WI38 (cell line): Measurements from ENCODE around the gene KIF3A.

ENCODE experiments used
- H3K4me3 ChIP-seq: 2 replicates; pipeline ENCODE4 v1.5.1; 2011; ENCODE audit warnings: low read depth, mild to moderate bottlenecking, control low read depth, low read length
- CTCF ChIP-seq: IDR thresholded peaks from 2 replicates; pipeline ENCODE4 v1.5.1; 2012; ENCODE audit warnings: low read depth, mild to moderate bottlenecking, control low read depth, low read length

The KIF3A gene

GRCh38 chr5:132774896-132775295 lies 37.5 kb upstream of the KIF3A start:
- H3K4me3 ChIP-seq = no peak overlapping the region
- no peak for TF ChIP-seq CTCF

GRCh38 chr5:132774406-132774805 lies 37.1 kb upstream of the KIF3A start:
- no peak for TF ChIP-seq CTCF
- no peak overlapping the region for H3K4me3 ChIP-seq

DNA sequence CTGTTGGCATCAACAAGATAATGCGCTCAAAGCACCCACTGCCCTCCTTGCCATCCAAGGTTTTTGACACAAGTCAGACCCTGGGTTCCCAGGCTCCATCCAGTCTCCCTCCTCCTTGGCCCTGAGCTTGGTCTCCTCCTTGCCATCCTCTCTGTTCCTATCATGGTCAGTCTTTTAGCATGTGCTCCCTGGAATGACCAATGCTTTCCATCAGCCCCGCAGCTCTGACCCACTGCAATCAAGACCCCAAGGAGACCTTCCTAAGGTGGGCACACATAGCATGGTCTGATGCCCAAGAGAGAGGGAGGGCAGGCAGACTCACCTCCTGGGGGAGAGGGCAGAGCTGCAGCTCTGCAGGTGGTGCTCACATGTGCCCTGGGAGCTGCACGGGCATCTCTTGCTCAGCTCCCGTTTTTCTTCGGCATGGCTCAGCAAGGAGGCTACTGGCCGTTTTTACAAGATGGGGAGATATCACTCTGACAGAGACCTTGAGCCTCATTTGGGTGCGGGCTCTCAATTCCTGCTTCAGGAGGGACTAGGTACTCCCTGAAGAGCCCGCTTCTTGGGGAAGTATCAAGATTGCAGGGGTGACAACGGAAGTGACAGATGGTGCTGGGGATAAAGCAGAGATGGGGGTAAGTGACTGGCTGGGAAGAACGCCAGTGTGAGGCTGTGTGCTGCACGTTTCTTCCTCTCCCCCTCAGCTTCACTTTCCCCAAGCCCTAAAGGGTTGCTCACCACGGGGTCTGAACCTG lies 36.4 kb upstream of the KIF3A start:
- no peak for TF ChIP-seq CTCF

DNA sequence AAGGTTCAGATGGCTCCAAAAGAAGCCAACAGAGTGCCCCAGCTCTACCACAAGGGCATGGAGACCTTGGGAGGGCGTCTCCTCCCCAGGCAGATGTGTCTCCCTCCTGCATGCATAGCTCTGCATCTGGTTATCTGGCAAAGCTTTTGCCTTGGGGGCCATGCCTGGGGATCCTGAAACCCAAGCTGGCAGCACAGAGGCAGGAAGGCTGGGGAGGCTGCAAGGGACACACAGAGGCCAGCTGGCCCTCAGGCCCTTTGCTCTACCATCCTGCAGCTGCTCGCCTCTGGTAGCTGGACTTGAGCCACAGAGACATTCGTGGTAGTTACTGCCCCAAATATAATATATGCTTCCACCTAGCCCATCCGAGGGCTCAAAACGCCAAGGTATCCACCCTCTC lies 35.8 kb upstream of the KIF3A start:
- TF ChIP-seq CTCF = no peak
- H3K4me3 ChIP-seq = no peak overlapping the region

More for the DNA sequence above, 36.4 kb upstream of the KIF3A start:
- no peak overlapping the region for H3K4me3 ChIP-seq

DNA sequence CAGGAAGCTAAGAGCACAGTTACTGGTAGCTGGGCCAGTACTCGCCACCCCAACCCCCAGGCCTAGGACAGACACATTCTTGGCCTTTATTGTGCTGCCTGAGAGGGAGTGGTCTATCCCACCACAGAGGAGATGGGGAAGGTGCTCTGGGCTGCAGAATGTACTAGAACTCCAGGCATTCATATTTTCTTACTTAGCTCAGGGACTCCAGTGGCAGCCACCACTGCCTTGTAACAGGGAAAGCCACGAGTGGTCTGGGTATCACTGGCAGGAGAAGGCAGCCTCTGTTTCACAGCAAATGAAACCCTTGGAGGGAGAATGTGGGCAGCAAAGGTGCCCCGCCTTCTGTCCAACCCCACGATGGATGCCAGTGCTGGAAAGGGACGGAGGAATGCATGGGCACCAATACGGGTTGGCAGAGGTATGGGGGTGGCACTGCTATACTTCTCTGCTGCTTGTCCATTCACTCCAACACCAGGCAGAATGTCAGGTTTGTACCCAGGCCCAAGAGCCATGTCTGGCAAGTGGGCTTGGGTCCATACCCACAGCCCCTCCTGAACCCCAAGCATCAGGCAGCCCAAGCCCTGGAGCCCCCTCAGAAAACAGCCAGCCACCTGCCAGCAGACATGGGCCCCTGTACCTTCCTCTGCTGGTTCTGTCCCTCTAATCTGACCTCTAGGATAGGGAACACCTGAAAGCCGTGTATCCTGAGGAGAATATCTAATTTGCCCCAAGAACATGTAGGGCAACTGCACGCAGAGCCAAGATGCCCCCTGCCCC lies 35.1 kb upstream of the KIF3A start:
- no peak for TF ChIP-seq CTCF
- H3K4me3 ChIP-seq = no peak overlapping the region

- no peak overlapping the region for H3K4me3 ChIP-seq
- TF ChIP-seq CTCF = no peak
Observed at GRCh38 chr5:132771503-132771998, 34.2 kb upstream of the KIF3A start.
